B cell (primary cell): Measurements from ENCODE around the gene ESPN. TPM values are rescaled to one million over a fixed set of nuclear protein-coding genes. Genes with fewer than 3 reads are reported as not detected.
A peak's percentile ranks its signal among the peaks of the same experiment; 100 is the strongest.

Experiments used
- ATAC-seq: fragments of 200-7000 bp; cut with Tn5 transposase; one replicate; pipeline ENCODE4 v1.10.0; 2021; ENCODE audit warnings: low read depth, mild to moderate bottlenecking, moderate number of reproducible peaks, moderate library complexity
- CTCF ChIA-PET: fragments of 350-600 bp; sonication (Branson Sonifier 250); formaldehyde crosslinking; loops from one replicate; lab custom pipeline; 2021; ENCODE audit warnings: antibody characterized with exemption, inconsistent platforms; lab: Charles Lee
- POLR2A ChIA-PET: fragments of 350-600 bp; sonication (Branson Sonifier 250); formaldehyde crosslinking; loops from one replicate; lab custom pipeline; 2021; ENCODE audit warnings: antibody characterized with exemption; lab: Charles Lee
- DNase-seq: peaks from one replicate; pipeline ENCODE4 v3.0.0; 2013
- H2AFZ ChIP-seq: 2 replicates; pipeline ENCODE4 v1.6.1; 2012; ENCODE audit warnings: mild to moderate bottlenecking, low read depth, low read length; ENCODE audit not compliant: insufficient read depth, poor library complexity, severe bottlenecking
- H3K27ac ChIP-seq, 2 donors: 1 replicate in 1 of 2; 2 replicates in 1 of 2; pipeline ENCODE4 v1.5.1; 2012 to 2013; ENCODE audit warnings: low read length in 2 of 2, mild to moderate bottlenecking in 2 of 2, moderate library complexity in 1 of 2
- H3K27me3 ChIP-seq, 4 experiments: fragments of 200-600 bp in 1 of 4; sonication (generic) in 1 of 4; replicated peaks in 1 of 4; 1 replicate in 2 of 4; 2 replicates in 2 of 4; pipeline versions ENCODE4 v1.6.1 to v1.7.0; 2013 to 2016; ENCODE audit warnings: low read length in 3 of 4, mild to moderate bottlenecking in 2 of 4, mixed read lengths in 1 of 4, moderate library complexity in 1 of 4; ENCODE audit not compliant: insufficient read depth in 4 of 4, control insufficient read depth in 3 of 4; ENCODE audit errors: control extremely low read depth in 1 of 4
- H3K36me3 ChIP-seq, 2 experiments: replicated peaks in 1 of 2; 1 replicate in 1 of 2; 2 replicates in 1 of 2; pipeline versions ENCODE4 v1.6.1 to v1.7.1; 2013; ENCODE audit warnings: low read length in 1 of 2; ENCODE audit not compliant: insufficient read depth in 2 of 2, control insufficient read depth in 1 of 2; ENCODE audit errors: control extremely low read depth in 1 of 2, extremely low read depth in 1 of 2
- H3K4me1 ChIP-seq, 2 donors: fragments of 200-600 bp in 1 of 2; sonication (generic) in 1 of 2; 1 replicate in 1 of 2; 2 replicates in 1 of 2; pipeline versions ENCODE4 v1.5.1 to v1.6.1; 2013 to 2017; ENCODE audit warnings: low read length in 2 of 2; ENCODE audit not compliant: control insufficient read depth in 2 of 2, insufficient read depth in 2 of 2
- H3K4me2 ChIP-seq: replicated peaks from 2 replicates; pipeline ENCODE3; 2012; ENCODE audit warnings: mild to moderate bottlenecking, low read depth, low read length; ENCODE audit not compliant: poor library complexity, severe bottlenecking
- H3K4me3 ChIP-seq, 5 experiments: fragments of 200-600 bp in 1 of 5; sonication (generic) in 1 of 5; 1 replicate in 3 of 5; 2 replicates in 2 of 5; pipeline versions ENCODE4 v1.5.1 to v1.7.0; 2011 to 2016; ENCODE audit warnings: low read length in 4 of 5, mild to moderate bottlenecking in 4 of 5, low read depth in 2 of 5, control low read depth in 1 of 5, moderate library complexity in 1 of 5; ENCODE audit not compliant: insufficient read depth in 1 of 5; ENCODE audit errors: control extremely low read depth in 1 of 5, extremely low read depth in 1 of 5
- H3K79me2 ChIP-seq: fragments of 200-600 bp; sonication (generic); one replicate; pipeline ENCODE4 v1.6.0; 2016; ENCODE audit warnings: low read length; ENCODE audit not compliant: control insufficient read depth, insufficient read depth
- H3K9ac ChIP-seq: fragments of 200-600 bp; sonication (generic); 2 replicates; pipeline ENCODE4 v1.6.1; 2017; ENCODE audit warnings: mild to moderate bottlenecking, low read length, moderate library complexity
- H3K9me3 ChIP-seq, 3 donors: one replicate each; pipeline versions ENCODE4 v1.6.1 to v1.7.1; 2013; ENCODE audit warnings: low read length in 2 of 3; ENCODE audit not compliant: control insufficient read depth in 2 of 3, insufficient read depth in 1 of 3; ENCODE audit errors: control extremely low read depth in 1 of 3
- H4K20me1 ChIP-seq: 2 replicates; pipeline ENCODE4 v1.6.0; 2012; ENCODE audit warnings: mild to moderate bottlenecking, low read length; ENCODE audit not compliant: insufficient read depth, control insufficient read depth, poor library complexity, severe bottlenecking
- H3K27ac Mint-ChIP-seq: one replicate; pipeline ENCODE4 v1.8.0; 2021; ENCODE audit warnings: mixed read lengths
- H3K27me3 Mint-ChIP-seq: one replicate; pipeline ENCODE4 v1.8.0; 2021; ENCODE audit warnings: mixed read lengths
- H3K4me1 Mint-ChIP-seq: one replicate; pipeline ENCODE4 v1.8.0; 2021; ENCODE audit warnings: mixed read lengths
- H3K4me3 Mint-ChIP-seq: one replicate; pipeline ENCODE4 v1.8.0; 2021; ENCODE audit warnings: mixed read lengths
- H3K9me3 Mint-ChIP-seq: one replicate; pipeline ENCODE4 v1.8.0; 2022; ENCODE audit warnings: mixed read lengths; ENCODE audit not compliant: insufficient read depth
- EZH2 ChIP-seq: IDR thresholded peaks from 2 replicates; pipeline ENCODE4 v1.6.1; 2012; ENCODE audit warnings: borderline replicate concordance, low read depth, mild to moderate bottlenecking, moderate library complexity, low read length; ENCODE audit not compliant: insufficient read depth, poor library complexity, severe bottlenecking
- WGBS: methylation state at CpG from one replicate; pipeline ENCODE4 v1.1.5; 2013; ENCODE audit warnings: missing lambda C conversion rate; ENCODE audit not compliant: insufficient coverage; 5-methylcytosine and 5-hydroxymethylcytosine counted together
- intact Hi-C: fragments of 100-400 bp; cut with micrococcal nuclease; formaldehyde crosslinking; loops from one replicate; pipeline ENCODE4 v1.10.0; 2022
- polyA plus RNA-seq: library from polyadenylated mRNA; depleted of rRNA; stranded (reverse); fragments of >200 nt; gene quantifications from 2 replicates; pipeline ENCODE4 v1.2.3, GENCODE V29; 2012
- total RNA-seq, 2 donors: library from RNA; stranded (reverse); fragments of 120-200 nt in 1 of 2; gene quantifications; 1 replicate in 1 of 2; 2 replicates in 1 of 2; pipeline versions ENCODE4 v1.2.3 to v1.2.4, GENCODE V29; 2013 to 2022
- TF ChIP-seq, protein P1 (sequence below): fragments of 200-600 bp; IDR thresholded peaks from one replicate; pipeline ENCODE4 v1.8.0; 2022; ENCODE audit warnings: antibody characterized with exemption, mild to moderate bottlenecking

The ESPN gene
- total and polyA plus RNA-seq, 2 donors (not counting 1 experiment from before 2014, with no cell fraction given) = 0.19 to 0.25 TPM

DNA sequence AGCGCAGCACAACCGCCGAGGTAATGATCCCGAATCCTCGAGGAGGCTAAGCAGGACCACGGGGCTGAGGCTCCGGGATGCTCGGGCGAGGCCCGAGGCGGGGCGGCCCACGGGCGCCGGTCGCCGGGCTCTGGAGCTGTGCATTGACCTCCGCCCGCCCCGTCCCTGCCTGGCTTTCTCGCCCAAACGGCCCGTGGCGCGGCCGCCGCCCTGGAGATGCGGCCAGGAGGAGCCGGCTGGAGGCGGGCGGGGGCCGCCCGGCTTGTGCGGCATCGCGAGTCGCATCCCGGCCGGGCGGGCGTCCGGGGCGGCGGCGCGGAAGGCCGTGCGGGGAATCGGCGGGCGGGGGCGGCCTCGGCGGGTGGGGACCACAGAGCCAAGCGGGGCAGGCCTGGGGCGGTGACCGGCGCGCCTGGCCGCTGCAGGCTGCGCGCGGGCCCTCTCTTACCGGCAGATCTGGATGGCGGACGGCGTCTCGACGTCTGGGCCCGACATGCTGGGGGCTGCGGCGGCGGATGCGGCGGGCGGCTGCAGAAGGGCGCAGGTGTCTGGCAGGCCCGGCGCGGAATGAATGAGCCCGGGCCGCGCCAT is 31.7 kb upstream of the ESPN start:
- no peak for TF ChIP-seq EZH2
- TF ChIP-seq, protein P1, sequence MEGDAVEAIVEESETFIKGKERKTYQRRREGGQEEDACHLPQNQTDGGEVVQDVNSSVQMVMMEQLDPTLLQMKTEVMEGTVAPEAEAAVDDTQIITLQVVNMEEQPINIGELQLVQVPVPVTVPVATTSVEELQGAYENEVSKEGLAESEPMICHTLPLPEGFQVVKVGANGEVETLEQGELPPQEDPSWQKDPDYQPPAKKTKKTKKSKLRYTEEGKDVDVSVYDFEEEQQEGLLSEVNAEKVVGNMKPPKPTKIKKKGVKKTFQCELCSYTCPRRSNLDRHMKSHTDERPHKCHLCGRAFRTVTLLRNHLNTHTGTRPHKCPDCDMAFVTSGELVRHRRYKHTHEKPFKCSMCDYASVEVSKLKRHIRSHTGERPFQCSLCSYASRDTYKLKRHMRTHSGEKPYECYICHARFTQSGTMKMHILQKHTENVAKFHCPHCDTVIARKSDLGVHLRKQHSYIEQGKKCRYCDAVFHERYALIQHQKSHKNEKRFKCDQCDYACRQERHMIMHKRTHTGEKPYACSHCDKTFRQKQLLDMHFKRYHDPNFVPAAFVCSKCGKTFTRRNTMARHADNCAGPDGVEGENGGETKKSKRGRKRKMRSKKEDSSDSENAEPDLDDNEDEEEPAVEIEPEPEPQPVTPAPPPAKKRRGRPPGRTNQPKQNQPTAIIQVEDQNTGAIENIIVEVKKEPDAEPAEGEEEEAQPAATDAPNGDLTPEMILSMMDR = no peak
- no peaks in the 10 kb centered on the region for H3K9me3 ChIP-seq
- 1% methylated on average over 83 of the region's 83 CpGs for WGBS
- Mint-ChIP-seq H3K27me3 (no peaks in the 10 kb centered on the region), H3K4me3 (peak overlapping the region; percentile 89), H3K9me3 (no peaks in the 10 kb centered on the region), H3K4me1 (peaks cover 16% of the 10 kb centered on the region), H3K27ac (peak overlapping the region; percentile 63)
- no peak overlapping the region for H3K27ac ChIP-seq
- peak overlapping the region; percentile 86 for H2AFZ ChIP-seq
- POLR2A ChIA-PET = no interaction called here
- intact Hi-C loops = loop anchor here (1.0 to 5.0 kb wide), 4 partner anchors 11 to 308 kb away; partner anchors contain the start of genes DNAJC11 and RPL22
- H4K20me1 ChIP-seq = no peaks in the 10 kb centered on the region
- peaks cover 0 to 15% (median 0%) of the 10 kb centered on the region in 4 experiments for H3K27me3 ChIP-seq
- peak overlapping the region in 3 of 5 experiments; percentile 41 to 80 (median 54) for H3K4me3 ChIP-seq
- CTCF ChIA-PET = interaction anchor here (1.0 to 3.4 kb wide), 4 partner anchors 10 to 147 kb away, joined by 3 to 12 read pairs (median 8); no protein-coding TSS in a partner anchor
- no peaks in the 10 kb centered on the region for H3K79me2 ChIP-seq
- H3K9ac ChIP-seq = peak overlapping the region; percentile 71
- ATAC-seq (no peak), DNase-seq (no peak)
- no peaks in the 10 kb centered on the region for H3K36me3 ChIP-seq
- peaks cover 15 to 20% of the 10 kb centered on the region in 2 donors for H3K4me1 ChIP-seq
- peak overlapping the region; percentile 85 for H3K4me2 ChIP-seq
